Neural progenitor cell (in vitro differentiated cells): ENCODE data around the gene SCAPER. TPM values are rescaled to one million over a fixed set of nuclear protein-coding genes. Genes with fewer than 3 reads are reported as not detected.

Experiments
- DNase-seq: peaks from one replicate; pipeline ENCODE4 v3.0.0-alpha.2; 2016; ENCODE audit warnings: low spot score
- H2AFZ ChIP-seq: fragments of 200-600 bp; sonication (generic); replicated peaks from 2 replicates; pipeline ENCODE4 v1.6.1; 2016; ENCODE audit warnings: antibody characterized with exemption
- H3F3A ChIP-seq: fragments of 200-600 bp; sonication (generic); 2 replicates; pipeline ENCODE4 v1.6.1; 2016; ENCODE audit warnings: antibody characterized with exemption, low read depth
- H3K27ac ChIP-seq: fragments of 200-600 bp; sonication (generic); 2 replicates; pipeline ENCODE4 v1.5.1; 2016; ENCODE audit warnings: mild to moderate bottlenecking
- H3K27me3 ChIP-seq: fragments of 200-600 bp; sonication (generic); 2 replicates; pipeline ENCODE4 v1.6.1; 2016; ENCODE audit warnings: mild to moderate bottlenecking, moderate library complexity
- H3K36me3 ChIP-seq: fragments of 200-600 bp; sonication (generic); 2 replicates; pipeline ENCODE4 v1.5.1; 2016
- H3K4me1 ChIP-seq: fragments of 200-600 bp; sonication (generic); 2 replicates; pipeline ENCODE4 v1.6.1; 2016; ENCODE audit warnings: mixed run types
- H3K4me2 ChIP-seq: fragments of 200-600 bp; sonication (generic); 2 replicates; pipeline ENCODE4 v1.6.1; 2016
- H3K4me3 ChIP-seq: fragments of 200-600 bp; sonication (generic); 2 replicates; pipeline ENCODE4 v1.5.1; 2016
- H3K79me2 ChIP-seq: fragments of 200-600 bp; sonication (generic); 2 replicates; pipeline ENCODE4 v1.6.1; 2016; ENCODE audit warnings: low read depth
- H3K9ac ChIP-seq: fragments of 200-600 bp; sonication (generic); 2 replicates; pipeline ENCODE4 v1.6.1; 2016
- H3K9me3 ChIP-seq: fragments of 200-600 bp; sonication (generic); 2 replicates; pipeline ENCODE4 v1.5.1; 2016; ENCODE audit warnings: low read depth
- H4K20me1 ChIP-seq: fragments of 200-600 bp; sonication (generic); 2 replicates; pipeline ENCODE4 v1.6.1; 2016; ENCODE audit warnings: low read depth
- H3K27ac Mint-ChIP-seq: 3 replicates; pipeline ENCODE4 v1.8.0; 2021; ENCODE audit warnings: mixed read lengths
- H3K27me3 Mint-ChIP-seq: 2 replicates; pipeline ENCODE4 v1.8.0; 2022; ENCODE audit warnings: low read depth, mild to moderate bottlenecking, inconsistent platforms, moderate library complexity, mixed read lengths; ENCODE audit not compliant: insufficient read depth
- H3K36me3 Mint-ChIP-seq: 3 replicates; pipeline ENCODE4 v1.8.0; 2021; ENCODE audit warnings: mixed read lengths
- H3K4me1 Mint-ChIP-seq: 3 replicates; pipeline ENCODE4 v1.8.0; 2021; ENCODE audit warnings: mixed read lengths
- H3K4me3 Mint-ChIP-seq: 3 replicates; pipeline ENCODE4 v1.8.0; 2021; ENCODE audit warnings: mild to moderate bottlenecking, moderate library complexity, mixed read lengths
- H3K9me3 Mint-ChIP-seq: 3 replicates; pipeline ENCODE4 v1.8.0; 2020; ENCODE audit warnings: mixed read lengths
- EZH2 ChIP-seq: fragments of 200-600 bp; sonication (generic); IDR thresholded peaks from 2 replicates; pipeline ENCODE4 v1.6.1; 2017; ENCODE audit warnings: antibody characterized with exemption, mild to moderate bottlenecking, moderate library complexity
- EZH2phosphoT487 ChIP-seq: fragments of 200-600 bp; sonication (generic); IDR thresholded peaks from 2 replicates; pipeline ENCODE4 v1.6.1; 2017; ENCODE audit warnings: antibody characterized with exemption
- total RNA-seq: library from RNA; depleted of rRNA; stranded (reverse); fragments of >200 nt; gene quantifications from 2 replicates; pipeline ENCODE4 v1.2.3, GENCODE V29; 2015; ENCODE audit warnings: low replicate concordance
- TF ChIP-seq, protein P1 (sequence below): fragments of 200-600 bp; sonication (generic); IDR thresholded peaks from 2 replicates; pipeline ENCODE4 v1.5.1; 2017; ENCODE audit warnings: antibody characterized with exemption, mild to moderate bottlenecking

SCAPER gene
- total RNA-seq, 1 donor from 2014 or later, result 20.4 TPM

DNA sequence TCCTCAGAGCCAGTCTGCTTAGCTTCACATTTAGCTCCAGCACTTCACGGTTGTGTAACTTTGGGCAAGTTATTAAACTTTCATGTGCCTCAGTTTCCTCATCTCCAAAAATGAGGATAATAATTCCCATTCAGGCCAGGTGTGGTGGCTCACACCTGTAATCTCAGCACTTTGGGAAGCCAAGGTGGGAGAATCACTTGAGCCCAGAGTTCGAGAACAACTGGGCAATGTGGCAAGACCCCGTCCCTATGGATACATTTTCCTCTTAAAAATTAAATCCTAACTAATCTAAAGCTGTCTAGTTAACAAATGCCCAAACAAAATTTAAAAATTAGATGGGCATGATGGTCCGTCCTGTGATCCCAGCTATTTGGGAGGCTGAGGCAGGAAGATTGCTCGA is 33.6 kb upstream of the SCAPER start:
- peaks cover 21% of the 10 kb centered on the region for H3K4me1 ChIP-seq
- Mint-ChIP-seq H3K9me3 (no peaks in the 10 kb centered on the region), H3K4me3 (no peak overlapping the region), H3K36me3 (peaks cover 39% of the 10 kb centered on the region), H3K27me3 (no peaks in the 10 kb centered on the region), H3K27ac (no peak overlapping the region), H3K4me1 (peaks cover 20% of the 10 kb centered on the region)
- no peak for DNase-seq
- no peaks in the 10 kb centered on the region for H3K27me3 ChIP-seq
- H2AFZ ChIP-seq, result no peak overlapping the region
- H3K9ac ChIP-seq, result no peak overlapping the region
- no peak overlapping the region for H3K4me2 ChIP-seq
- H3K36me3 ChIP-seq, result peaks cover 35% of the 10 kb centered on the region
- H3F3A ChIP-seq, result peaks cover 14% of the 10 kb centered on the region
- peaks cover 76% of the 10 kb centered on the region for H3K79me2 ChIP-seq
- H3K27ac ChIP-seq, result no peak overlapping the region
- H3K4me3 ChIP-seq, result no peak overlapping the region
- no peaks in the 10 kb centered on the region for H3K9me3 ChIP-seq
- no peak for TF ChIP-seq EZH2
- no peak for TF ChIP-seq EZH2phosphoT487
- TF ChIP-seq, protein P1, sequence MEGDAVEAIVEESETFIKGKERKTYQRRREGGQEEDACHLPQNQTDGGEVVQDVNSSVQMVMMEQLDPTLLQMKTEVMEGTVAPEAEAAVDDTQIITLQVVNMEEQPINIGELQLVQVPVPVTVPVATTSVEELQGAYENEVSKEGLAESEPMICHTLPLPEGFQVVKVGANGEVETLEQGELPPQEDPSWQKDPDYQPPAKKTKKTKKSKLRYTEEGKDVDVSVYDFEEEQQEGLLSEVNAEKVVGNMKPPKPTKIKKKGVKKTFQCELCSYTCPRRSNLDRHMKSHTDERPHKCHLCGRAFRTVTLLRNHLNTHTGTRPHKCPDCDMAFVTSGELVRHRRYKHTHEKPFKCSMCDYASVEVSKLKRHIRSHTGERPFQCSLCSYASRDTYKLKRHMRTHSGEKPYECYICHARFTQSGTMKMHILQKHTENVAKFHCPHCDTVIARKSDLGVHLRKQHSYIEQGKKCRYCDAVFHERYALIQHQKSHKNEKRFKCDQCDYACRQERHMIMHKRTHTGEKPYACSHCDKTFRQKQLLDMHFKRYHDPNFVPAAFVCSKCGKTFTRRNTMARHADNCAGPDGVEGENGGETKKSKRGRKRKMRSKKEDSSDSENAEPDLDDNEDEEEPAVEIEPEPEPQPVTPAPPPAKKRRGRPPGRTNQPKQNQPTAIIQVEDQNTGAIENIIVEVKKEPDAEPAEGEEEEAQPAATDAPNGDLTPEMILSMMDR, result no peak
- peaks cover 39% of the 10 kb centered on the region for H4K20me1 ChIP-seq

GRCh38 chr15:76936671-76937070 is 31.5 kb upstream of the SCAPER start:
- Histone ChIP-seq H3K27me3 (no peaks in the 10 kb centered on the region), H2AFZ (no peak overlapping the region), H3K79me2 (peaks cover 83% of the 10 kb centered on the region), H3K9ac (no peak overlapping the region), H3F3A (peaks cover 14% of the 10 kb centered on the region), H3K4me2 (no peak overlapping the region), H3K9me3 (no peaks in the 10 kb centered on the region), H3K36me3 (peaks cover 28% of the 10 kb centered on the region), H3K27ac (no peak overlapping the region), H3K4me1 (peaks cover 33% of the 10 kb centered on the region), H3K4me3 (no peak overlapping the region), H4K20me1 (peaks cover 52% of the 10 kb centered on the region)
- Mint-ChIP-seq H3K27ac (no peak overlapping the region), H3K9me3 (no peaks in the 10 kb centered on the region), H3K27me3 (no peaks in the 10 kb centered on the region), H3K4me1 (peaks cover 35% of the 10 kb centered on the region), H3K4me3 (peak overlapping the region; percentile 10), H3K36me3 (peaks cover 37% of the 10 kb centered on the region)
- DNase-seq, result no peak
- TF ChIP-seq, protein P1, result no peak
- TF ChIP-seq EZH2, result no peak
- no peak for TF ChIP-seq EZH2phosphoT487

- H2AFZ ChIP-seq, result no peak overlapping the region
- no peaks in the 10 kb centered on the region for H3K27me3 Mint-ChIP-seq
- peaks cover 52% of the 10 kb centered on the region for H4K20me1 ChIP-seq
- H3K27ac ChIP-seq, result no peak overlapping the region
- peaks cover 21% of the 10 kb centered on the region for H3F3A ChIP-seq
- H3K36me3 ChIP-seq, result peaks cover 28% of the 10 kb centered on the region
- H3K36me3 Mint-ChIP-seq, result peaks cover 37% of the 10 kb centered on the region
- H3K27ac Mint-ChIP-seq, result no peak overlapping the region
- no peak overlapping the region for H3K9ac ChIP-seq
- DNase-seq, result peak; percentile 36
- TF ChIP-seq EZH2phosphoT487, result no peak
- TF ChIP-seq, protein P1, result no peak
- TF ChIP-seq EZH2, result no peak
- H3K4me3 ChIP-seq, result no peak overlapping the region
- H3K4me3 Mint-ChIP-seq, result no peak overlapping the region
- no peaks in the 10 kb centered on the region for H3K9me3 ChIP-seq
- peaks cover 40% of the 10 kb centered on the region for H3K4me1 ChIP-seq
- H3K9me3 Mint-ChIP-seq, result no peaks in the 10 kb centered on the region
- peaks cover 40% of the 10 kb centered on the region for H3K4me1 Mint-ChIP-seq
- H3K79me2 ChIP-seq, result peaks cover 84% of the 10 kb centered on the region
- no peaks in the 10 kb centered on the region for H3K27me3 ChIP-seq
- H3K4me2 ChIP-seq, result peak overlapping the region; percentile 42
Observed at GRCh38 chr15:76935620-76936019, 30.5 kb upstream of the SCAPER start.
